ENCODE measurements around the gene PURA.

- TF ChIP-seq CTCF (IDR thresholded peaks at IDR 0.05) (no peak), REST (IDR thresholded peaks at IDR 0.05; ENCODE audit: insufficient read depth in 1 of 2, low read depth in 2 of 2, low read length in 1 of 2) (no peak), POLR2AphosphoS5 (IDR thresholded peaks at IDR 0.05; ENCODE audit: low read depth, low read length) (no peak)
Observed at GRCh38 chr5:140145256-140145655, 31.3 kb downstream of the PURA start.

Measured in Panc1 (cell line).